ENCODE measurements around the gene LGALS3.
A peak's percentile ranks its signal among the peaks of the same experiment; 100 is the strongest.

Gene LGALS3

GRCh38 chr14:55103005-55103640 is 25.9 kb upstream of the LGALS3 start:
- peak; percentile 83 for DNase-seq (ENCODE audit: low spot score)
- H3K27ac ChIP-seq: peak overlapping the region; percentile 72 to 84
- no peak for TF ChIP-seq CTCF (IDR thresholded peaks at IDR 0.05)
- no peak overlapping the region for H3K4me3 ChIP-seq

- no peak for DNase-seq (ENCODE audit: low spot score)
- no peak for TF ChIP-seq CTCF (IDR thresholded peaks at IDR 0.05)
Observed at GRCh38 chr14:55103971-55104954, 24.8 kb upstream of the LGALS3 start.

GRCh38 chr14:55105991-55106390 is 23.1 kb upstream of the LGALS3 start:
- H3K4me3 ChIP-seq: no peak overlapping the region
- peak overlapping the region; percentile 6 to 28 for H3K27ac ChIP-seq
- no peak for DNase-seq (ENCODE audit: low spot score)
- TF ChIP-seq CTCF (IDR thresholded peaks at IDR 0.05): no peak

More at GRCh38 chr14:55103971-55104954, 24.8 kb upstream of the LGALS3 start:
- Histone ChIP-seq H3K4me3 (no peak overlapping the region), H3K27ac (peak overlapping the region; percentile 72 to 84)

GRCh38 chr14:55107766-55108554 is 21.1 kb upstream of the LGALS3 start:
- Histone ChIP-seq H3K4me3 (no peak overlapping the region), H3K27ac (peak overlapping the region; percentile 94 to 96)
- peak; percentile 95 for DNase-seq (ENCODE audit: low spot score)
- TF ChIP-seq CTCF (IDR thresholded peaks at IDR 0.05): no peak

- DNase-seq (ENCODE audit: low spot score): no peak
- H3K4me3 ChIP-seq: no peak overlapping the region
- TF ChIP-seq CTCF (IDR thresholded peaks at IDR 0.05): no peak
- H3K27ac ChIP-seq: no peak overlapping the region
Observed at GRCh38 chr14:55109836-55110235, 19.2 kb upstream of the LGALS3 start.

- DNase-seq (ENCODE audit: low spot score): no peak
- H3K27ac ChIP-seq: no peak overlapping the region
- H3K4me3 ChIP-seq: no peak overlapping the region
- TF ChIP-seq CTCF (IDR thresholded peaks at IDR 0.05): no peak
Observed at GRCh38 chr14:55111122-55111708, 17.8 kb upstream of the LGALS3 start.
